Body of pancreas (tissue), 4 donors: ENCODE data around the gene BCAS4. TPM values are rescaled to one million over a fixed set of nuclear protein-coding genes. Genes with fewer than 3 reads are reported as not detected.
A peak's percentile ranks its signal among the peaks of the same experiment; 100 is the strongest.

Experiments
- ATAC-seq: fragments of 150-250 bp; one replicate; pipeline ENCODE4 v1.9.1; 2016
- DNase-seq, 4 donors: peaks; one replicate each; pipeline ENCODE4 v3.0.0-alpha.2; 2019
- H3K27ac ChIP-seq, 4 donors: fragments of 200-600 bp; sonication (generic); 1 replicate in 3 of 4; 2 replicates in 1 of 4; pipeline versions ENCODE4 v1.5.1 to v1.6.1; 2016 to 2019; ENCODE audit warnings: mild to moderate bottlenecking in 1 of 4, mixed read lengths in 1 of 4, moderate library complexity in 1 of 4
- H3K27me3 ChIP-seq, 2 donors: fragments of 200-600 bp; sonication (generic); one replicate each; pipeline ENCODE4 v1.6.0; 2016; ENCODE audit warnings: mild to moderate bottlenecking in 1 of 2
- H3K36me3 ChIP-seq, 2 donors: fragments of 200-600 bp; sonication (generic); replicated peaks in 1 of 2; 2 replicates each; pipeline ENCODE4 v1.5.1; 2016; ENCODE audit warnings: low read depth in 2 of 2; ENCODE audit not compliant: insufficient read depth in 1 of 2
- H3K4me1 ChIP-seq: fragments of 200-600 bp; sonication (generic); one replicate; pipeline ENCODE4 v1.6.0; 2016
- H3K4me3 ChIP-seq, 2 donors: fragments of 200-600 bp; sonication (generic); 1 replicate in 1 of 2; 2 replicates in 1 of 2; pipeline ENCODE4 v1.5.1; 2016 to 2019
- H3K9me3 ChIP-seq, 3 donors: fragments of 200-600 bp; sonication (generic); 1 replicate in 2 of 3; 2 replicates in 1 of 3; pipeline ENCODE4 v1.5.1; 2016
- POLR2A ChIP-seq, 3 donors: fragments of 450-650 bp; IDR thresholded peaks; one replicate each; pipeline ENCODE4 v1.6.1; 2016; ENCODE audit warnings: antibody characterized with exemption in 3 of 3, mild to moderate bottlenecking in 2 of 3
- WGBS, 2 donors: methylation state at CpG; one replicate each; pipeline ENCODE4 v1.1.5; 2017; 5-methylcytosine and 5-hydroxymethylcytosine counted together
- intact Hi-C: fragments of 100-400 bp; cut with DNase I; formaldehyde crosslinking; loops from one replicate; pipeline ENCODE4 v1.15.1; 2023
- total RNA-seq, 2 donors: library from RNA; depleted of rRNA; stranded (reverse); fragments of >200 nt; gene quantifications; one replicate each; pipeline ENCODE4 v1.1.0, GENCODE V29; 2016
- TF ChIP-seq, protein P1 (sequence below), 7 experiments: fragments of 450-650 bp in 4 of 7; fragments of 200-600 bp in 3 of 7; sonication (generic) in 3 of 7; IDR thresholded peaks; one replicate each; pipeline ENCODE4 v1.5.1; 2016 to 2019; ENCODE audit warnings: antibody characterized with exemption in 7 of 7

Gene BCAS4, protein sequence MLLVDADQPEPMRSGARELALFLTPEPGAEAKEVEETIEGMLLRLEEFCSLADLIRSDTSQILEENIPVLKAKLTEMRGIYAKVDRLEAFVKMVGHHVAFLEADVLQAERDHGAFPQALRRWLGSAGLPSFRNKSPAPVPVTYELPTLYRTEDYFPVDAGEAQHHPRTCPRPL
- total RNA-seq = 1 to 10 TPM in 1 of 2 donors, under 1 TPM in 1; under 0.01 to 2.3 TPM

DNA sequence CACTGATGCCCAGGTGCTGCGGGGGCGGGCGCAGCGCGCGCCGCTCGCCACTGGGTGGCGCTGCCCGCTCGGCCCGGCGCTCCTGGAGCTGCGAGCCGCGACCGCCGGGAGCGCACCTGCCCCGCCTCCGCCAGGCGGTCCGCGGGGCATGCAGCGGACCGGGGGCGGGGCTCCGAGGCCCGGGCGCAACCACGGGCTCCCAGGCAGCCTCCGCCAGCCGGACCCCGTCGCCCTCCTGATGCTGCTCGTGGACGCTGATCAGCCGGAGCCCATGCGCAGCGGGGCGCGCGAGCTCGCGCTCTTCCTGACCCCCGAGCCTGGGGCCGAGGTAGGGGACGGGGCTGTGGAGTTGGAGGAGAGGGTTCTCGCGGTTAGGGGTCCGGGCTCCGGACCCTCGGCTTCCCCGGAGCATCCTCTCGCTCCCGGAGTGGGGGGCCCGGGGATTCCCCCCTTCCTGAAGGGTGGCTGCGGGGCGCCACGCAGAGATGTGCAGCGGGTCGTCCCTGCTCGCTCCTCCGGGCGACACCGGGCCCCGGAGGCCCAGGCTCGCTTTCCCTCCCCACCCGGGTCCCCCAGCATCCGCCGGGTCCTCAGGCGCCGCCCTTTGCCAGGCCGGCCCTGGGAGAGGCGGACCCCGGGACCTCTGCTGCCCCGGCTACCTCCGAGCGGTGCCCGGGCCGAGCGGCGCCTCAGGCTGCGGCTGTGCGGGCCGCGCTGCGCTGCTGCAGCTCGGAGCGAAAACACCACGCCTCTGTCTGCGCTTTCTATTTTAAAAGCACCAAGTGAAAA, at the start of gene BCAS4:
TSS of gene BCAS4 (plus strand) at position 216 of the 789 bp plus-strand sequence. CDS start at position 239, 23 bp downstream.
- DNase-seq (peak; percentile 86 to 88 (median 86)), ATAC-seq (peak; percentile 90)
- peaks cover 29% of the 10 kb centered on the region for H3K4me1 ChIP-seq
- peak within 1 kb of the TSS; percentile 38 to 54 for H3K4me3 ChIP-seq
- H3K27ac ChIP-seq = peak within 1 kb of the TSS in 3 of 4 donors; percentile 41 to 59 (median 47)
- H3K9me3 ChIP-seq = no peaks in the 10 kb centered on the region
- intact Hi-C loops = no loop called here
- H3K36me3 ChIP-seq = no peaks in the 10 kb centered on the region
- no peak for TF ChIP-seq POLR2A (IDR thresholded peaks at IDR 0.05)
- TF ChIP-seq, protein P1, sequence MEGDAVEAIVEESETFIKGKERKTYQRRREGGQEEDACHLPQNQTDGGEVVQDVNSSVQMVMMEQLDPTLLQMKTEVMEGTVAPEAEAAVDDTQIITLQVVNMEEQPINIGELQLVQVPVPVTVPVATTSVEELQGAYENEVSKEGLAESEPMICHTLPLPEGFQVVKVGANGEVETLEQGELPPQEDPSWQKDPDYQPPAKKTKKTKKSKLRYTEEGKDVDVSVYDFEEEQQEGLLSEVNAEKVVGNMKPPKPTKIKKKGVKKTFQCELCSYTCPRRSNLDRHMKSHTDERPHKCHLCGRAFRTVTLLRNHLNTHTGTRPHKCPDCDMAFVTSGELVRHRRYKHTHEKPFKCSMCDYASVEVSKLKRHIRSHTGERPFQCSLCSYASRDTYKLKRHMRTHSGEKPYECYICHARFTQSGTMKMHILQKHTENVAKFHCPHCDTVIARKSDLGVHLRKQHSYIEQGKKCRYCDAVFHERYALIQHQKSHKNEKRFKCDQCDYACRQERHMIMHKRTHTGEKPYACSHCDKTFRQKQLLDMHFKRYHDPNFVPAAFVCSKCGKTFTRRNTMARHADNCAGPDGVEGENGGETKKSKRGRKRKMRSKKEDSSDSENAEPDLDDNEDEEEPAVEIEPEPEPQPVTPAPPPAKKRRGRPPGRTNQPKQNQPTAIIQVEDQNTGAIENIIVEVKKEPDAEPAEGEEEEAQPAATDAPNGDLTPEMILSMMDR (IDR thresholded peaks at IDR 0.05) = peak in 5 of 7 experiments; percentile 52 to 100 (median 98)
- H3K27me3 ChIP-seq = no peaks in the 10 kb centered on the region
- WGBS, 2 donors = 1 to 7% methylated on average over 2 to 71 of the region's 92 CpGs

DNA sequence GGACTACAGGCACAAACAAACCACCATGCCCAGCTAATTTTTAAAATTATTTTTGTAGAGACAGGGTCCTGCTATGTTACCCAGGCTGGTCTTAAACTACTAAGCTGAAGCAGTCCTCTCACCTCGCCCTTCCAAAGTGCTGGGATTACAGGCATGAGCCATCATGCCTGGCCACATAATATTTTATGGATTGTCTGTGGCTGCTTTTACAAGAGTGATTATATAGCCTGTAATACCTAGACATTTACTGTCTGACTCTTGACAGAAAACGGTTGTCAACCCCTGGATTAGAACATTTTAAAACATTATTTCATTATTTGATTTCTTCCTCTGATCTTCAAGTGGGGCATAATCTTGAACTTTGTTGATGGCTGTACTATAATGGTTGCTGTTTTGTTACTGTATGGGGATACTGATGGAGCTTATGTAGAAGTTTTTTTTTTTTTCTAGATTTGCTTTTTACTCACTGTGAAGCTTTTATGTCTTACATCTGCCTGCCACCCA, 49.2 kb upstream of the BCAS4 start:
- TF ChIP-seq, protein P1 (IDR thresholded peaks at IDR 0.05) = no peak
- TF ChIP-seq POLR2A (IDR thresholded peaks at IDR 0.05) = no peak
- DNase-seq (no peak), ATAC-seq (no peak)
- intact Hi-C loops = no loop called here
- WGBS, 2 donors = 66 to 72% methylated on average over 2 of the region's 2 CpGs
- Histone ChIP-seq H3K4me1 (peaks cover 83% of the 10 kb centered on the region), H3K9me3 (no peaks in the 10 kb centered on the region), H3K4me3 (no peak overlapping the region), H3K36me3 (no peaks in the 10 kb centered on the region), H3K27ac (peak overlapping the region; percentile 42 to 89 (median 49)), H3K27me3 (no peaks in the 10 kb centered on the region)

DNA sequence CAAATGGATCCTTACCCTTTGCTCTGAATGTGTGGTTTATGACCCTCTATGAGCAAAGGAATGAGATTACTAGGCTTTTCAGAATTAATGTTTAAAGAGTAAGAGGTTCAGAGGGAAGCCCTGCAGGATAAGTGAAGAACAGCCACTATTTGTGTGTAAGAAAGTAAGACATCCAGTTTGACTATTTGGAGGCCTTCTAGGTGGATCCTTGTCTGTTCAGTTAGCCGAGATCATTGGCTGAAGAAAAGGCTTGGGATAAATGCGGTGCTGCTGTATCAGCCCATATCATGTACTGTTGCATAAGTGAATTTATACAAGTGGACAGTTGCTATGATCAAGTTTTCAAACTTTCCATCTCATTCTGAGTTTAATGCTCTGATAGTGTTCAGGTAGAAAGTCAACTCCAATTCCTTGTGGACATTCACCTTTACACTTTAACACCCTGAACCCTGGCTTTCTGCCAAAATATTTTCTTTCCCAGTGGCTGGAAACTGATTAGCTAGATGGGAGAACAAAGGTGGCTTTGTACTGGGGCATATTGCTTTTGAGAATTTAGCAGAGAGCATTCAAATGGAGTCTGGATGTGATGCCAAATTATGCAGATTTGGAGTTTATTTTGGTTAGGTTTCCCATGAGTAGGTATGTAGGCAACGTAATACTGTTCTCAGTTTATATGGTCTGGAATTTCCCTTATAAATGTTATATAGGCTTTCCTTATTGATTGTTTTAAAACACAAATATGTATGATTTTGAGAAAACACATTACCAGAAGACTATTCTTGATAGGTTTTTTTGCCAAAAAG, 48.5 kb upstream of the BCAS4 start:
- Histone ChIP-seq H3K4me1 (peaks cover 82% of the 10 kb centered on the region), H3K4me3 (no peak overlapping the region), H3K27me3 (no peaks in the 10 kb centered on the region), H3K27ac (peak overlapping the region in 3 of 4 donors; percentile 44 to 89 (median 54)), H3K9me3 (no peaks in the 10 kb centered on the region), H3K36me3 (no peaks in the 10 kb centered on the region)
- WGBS, 2 donors = 22 to 25% methylated on average over 3 of the region's 3 CpGs
- TF ChIP-seq, protein P1 (IDR thresholded peaks at IDR 0.05) = no peak
- TF ChIP-seq POLR2A (IDR thresholded peaks at IDR 0.05) = no peak
- peak; percentile 49 for ATAC-seq
- DNase-seq = peak in 3 of 4 donors; percentile 32 to 62 (median 37)
- intact Hi-C loops = no loop called here

DNA sequence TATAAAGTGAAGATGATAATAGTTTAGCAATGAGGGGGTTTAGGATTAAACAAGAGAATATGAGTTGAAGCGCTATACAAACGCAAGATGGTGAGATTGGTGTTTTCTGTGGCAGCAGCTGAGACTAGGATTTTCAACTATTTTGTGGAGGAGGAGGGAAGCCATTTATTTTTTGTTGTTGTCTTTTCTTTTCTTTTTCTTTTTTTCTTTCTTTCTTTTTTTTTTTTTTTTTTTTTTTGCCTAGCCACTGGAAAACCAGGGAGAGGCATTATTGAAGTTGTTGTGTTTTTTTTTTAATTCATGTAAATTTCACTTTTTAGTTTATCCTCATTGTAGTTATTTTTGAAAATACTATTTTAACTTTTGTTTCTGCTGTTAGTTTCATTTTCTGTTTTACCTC, 47.6 kb upstream of the BCAS4 start:
- ATAC-seq (no peak), DNase-seq (no peak)
- Histone ChIP-seq H3K9me3 (no peaks in the 10 kb centered on the region), H3K36me3 (no peaks in the 10 kb centered on the region), H3K4me1 (peaks cover 74% of the 10 kb centered on the region), H3K27me3 (no peaks in the 10 kb centered on the region), H3K27ac (peak overlapping the region in 3 of 4 donors; percentile 54 to 89 (median 55)), H3K4me3 (no peak overlapping the region)
- WGBS, 2 donors = 90 to 92% methylated on average over 2 of the region's 2 CpGs
- intact Hi-C loops = no loop called here
- no peak for TF ChIP-seq POLR2A (IDR thresholded peaks at IDR 0.05)
- TF ChIP-seq, protein P1 (IDR thresholded peaks at IDR 0.05) = no peak
